WI38 (cell line): ENCODE measurements around the gene CTNNBIP1.
"Not testable (repeated sequence)": the region's sequence is repeated elsewhere in the genome, so short reads cannot be mapped to it uniquely, and the experiment has no call there.

Experiments
- H3K4me3 ChIP-seq: 2 replicates; pipeline ENCODE4 v1.5.1; 2011; ENCODE audit warnings: low read depth, mild to moderate bottlenecking, control low read depth, low read length
- CTCF ChIP-seq: IDR thresholded peaks from 2 replicates; pipeline ENCODE4 v1.5.1; 2012; ENCODE audit warnings: low read depth, mild to moderate bottlenecking, control low read depth, low read length

CTNNBIP1 gene

GRCh38 chr1:9811239-9811966 lies 98.7 kb downstream of the CTNNBIP1 start:
- TF ChIP-seq CTCF, result no peak
- no peak overlapping the region for H3K4me3 ChIP-seq

GRCh38 chr1:9809100-9809510 lies 101.0 kb downstream of the CTNNBIP1 start:
- no peak for TF ChIP-seq CTCF
- H3K4me3 ChIP-seq, result no peak overlapping the region

- H3K4me3 ChIP-seq, result no peak overlapping the region
- TF ChIP-seq CTCF, result no peak
Measured at GRCh38 chr1:9808459-9808858, 101.6 kb downstream of the CTNNBIP1 start.

GRCh38 chr1:9807541-9807940 lies 102.5 kb downstream of the CTNNBIP1 start:
- no peak for TF ChIP-seq CTCF
- no peak overlapping the region for H3K4me3 ChIP-seq

GRCh38 chr1:9805972-9806371 lies 104.1 kb downstream of the CTNNBIP1 start:
- not testable (repeated sequence) for H3K4me3 ChIP-seq

GRCh38 chr1:9805006-9805508 lies 105.0 kb downstream of the CTNNBIP1 start:
- H3K4me3 ChIP-seq, result no peak overlapping the region
- no peak for TF ChIP-seq CTCF

- not testable (repeated sequence) for H3K4me3 ChIP-seq
Measured at GRCh38 chr1:9803003-9803918, 106.8 kb downstream of the CTNNBIP1 start.

- TF ChIP-seq CTCF, result no peak
- no peak overlapping the region for H3K4me3 ChIP-seq
Measured at GRCh38 chr1:9801909-9802308, 108.2 kb downstream of the CTNNBIP1 start.
